ENCODE measurements around the gene PHACTR1.

Gene PHACTR1

GRCh38 chr6:13186861-13187260 lies 470.3 kb downstream of the PHACTR1 start:
- Mint-ChIP-seq H3K9me3 (no peaks in the 10 kb centered on the region), H3K27me3 (peaks cover 23% of the 10 kb centered on the region), H3K4me3 (no peak overlapping the region), H3K4me1 (ENCODE audit: low read depth) (peaks cover 3% of the 10 kb centered on the region), H3K27ac (no peak overlapping the region), H3K36me3 (ENCODE audit: low read depth) (no peaks in the 10 kb centered on the region)
- DNase-seq, result no peak

- H3K4me1 Mint-ChIP-seq (ENCODE audit: low read depth), result peaks cover 3% of the 10 kb centered on the region
These were observed 471.1 kb downstream of the PHACTR1 start for GRCh38 chr6:13187692-13188091.

GRCh38 chr6:13188306-13188705 lies 471.7 kb downstream of the PHACTR1 start:
- H3K4me1 Mint-ChIP-seq (ENCODE audit: low read depth), result peaks cover 3% of the 10 kb centered on the region
- H3K27ac Mint-ChIP-seq, result no peak overlapping the region
- no peak overlapping the region for H3K4me3 Mint-ChIP-seq
- DNase-seq, result no peak
- H3K9me3 Mint-ChIP-seq, result no peaks in the 10 kb centered on the region
- no peaks in the 10 kb centered on the region for H3K36me3 Mint-ChIP-seq (ENCODE audit: low read depth)
- peaks cover 18% of the 10 kb centered on the region for H3K27me3 Mint-ChIP-seq

More at GRCh38 chr6:13187692-13188091, 471.1 kb downstream of the PHACTR1 start:
- Mint-ChIP-seq H3K4me3 (no peak overlapping the region), H3K36me3 (ENCODE audit: low read depth) (no peaks in the 10 kb centered on the region), H3K27me3 (peaks cover 18% of the 10 kb centered on the region), H3K9me3 (no peaks in the 10 kb centered on the region), H3K27ac (no peak overlapping the region)
- DNase-seq, result no peak

GRCh38 chr6:13189710-13190109 lies 473.1 kb downstream of the PHACTR1 start:
- no peaks in the 10 kb centered on the region for H3K36me3 Mint-ChIP-seq (ENCODE audit: low read depth)
- peaks cover 15% of the 10 kb centered on the region for H3K27me3 Mint-ChIP-seq
- no peak for DNase-seq
- no peak overlapping the region for H3K4me3 Mint-ChIP-seq
- no peaks in the 10 kb centered on the region for H3K4me1 Mint-ChIP-seq (ENCODE audit: low read depth)
- no peaks in the 10 kb centered on the region for H3K9me3 Mint-ChIP-seq
- H3K27ac Mint-ChIP-seq, result no peak overlapping the region

- H3K27ac Mint-ChIP-seq, result no peak overlapping the region
- no peaks in the 10 kb centered on the region for H3K36me3 Mint-ChIP-seq (ENCODE audit: low read depth)
- H3K4me1 Mint-ChIP-seq (ENCODE audit: low read depth), result no peaks in the 10 kb centered on the region
- no peak for DNase-seq
- no peak overlapping the region for H3K4me3 Mint-ChIP-seq
- no peaks in the 10 kb centered on the region for H3K9me3 Mint-ChIP-seq
- peaks cover 12% of the 10 kb centered on the region for H3K27me3 Mint-ChIP-seq
These were observed 473.8 kb downstream of the PHACTR1 start for GRCh38 chr6:13190376-13190775.

GRCh38 chr6:13191461-13191860 lies 474.9 kb downstream of the PHACTR1 start:
- H3K36me3 Mint-ChIP-seq (ENCODE audit: low read depth), result no peaks in the 10 kb centered on the region
- no peak overlapping the region for H3K4me3 Mint-ChIP-seq
- H3K4me1 Mint-ChIP-seq (ENCODE audit: low read depth), result no peaks in the 10 kb centered on the region
- peaks cover 12% of the 10 kb centered on the region for H3K27me3 Mint-ChIP-seq
- H3K27ac Mint-ChIP-seq, result no peak overlapping the region
- H3K9me3 Mint-ChIP-seq, result no peaks in the 10 kb centered on the region
- no peak for DNase-seq

- Mint-ChIP-seq H3K36me3 (ENCODE audit: low read depth) (no peaks in the 10 kb centered on the region), H3K9me3 (no peaks in the 10 kb centered on the region), H3K27me3 (peaks cover 12% of the 10 kb centered on the region), H3K4me1 (ENCODE audit: low read depth) (no peaks in the 10 kb centered on the region), H3K4me3 (no peak overlapping the region), H3K27ac (no peak overlapping the region)
- DNase-seq, result no peak
These were observed 478.3 kb downstream of the PHACTR1 start for GRCh38 chr6:13194852-13195251.

GRCh38 chr6:13195803-13196202 lies 479.2 kb downstream of the PHACTR1 start:
- H3K36me3 Mint-ChIP-seq (ENCODE audit: low read depth), result no peaks in the 10 kb centered on the region
- H3K4me1 Mint-ChIP-seq (ENCODE audit: low read depth), result no peaks in the 10 kb centered on the region
- no peak overlapping the region for H3K27ac Mint-ChIP-seq
- no peak overlapping the region for H3K4me3 Mint-ChIP-seq
- no peaks in the 10 kb centered on the region for H3K9me3 Mint-ChIP-seq
- H3K27me3 Mint-ChIP-seq, result peaks cover 8% of the 10 kb centered on the region
- DNase-seq, result no peak

GRCh38 chr6:13198168-13198567 lies 481.6 kb downstream of the PHACTR1 start:
- H3K27me3 Mint-ChIP-seq, result no peaks in the 10 kb centered on the region
- H3K4me3 Mint-ChIP-seq, result no peak overlapping the region
- no peaks in the 10 kb centered on the region for H3K4me1 Mint-ChIP-seq (ENCODE audit: low read depth)
- no peaks in the 10 kb centered on the region for H3K36me3 Mint-ChIP-seq (ENCODE audit: low read depth)
- no peak for DNase-seq
- no peaks in the 10 kb centered on the region for H3K9me3 Mint-ChIP-seq
- H3K27ac Mint-ChIP-seq, result no peak overlapping the region

GRCh38 chr6:13201336-13201735 lies 484.8 kb downstream of the PHACTR1 start:
- Mint-ChIP-seq H3K27me3 (no peaks in the 10 kb centered on the region), H3K27ac (no peak overlapping the region), H3K4me3 (no peak overlapping the region), H3K9me3 (no peaks in the 10 kb centered on the region), H3K36me3 (ENCODE audit: low read depth) (no peaks in the 10 kb centered on the region), H3K4me1 (ENCODE audit: low read depth) (no peaks in the 10 kb centered on the region)
- no peak for DNase-seq

GRCh38 chr6:13203145-13203544 lies 486.6 kb downstream of the PHACTR1 start:
- Mint-ChIP-seq H3K9me3 (no peaks in the 10 kb centered on the region), H3K27me3 (no peaks in the 10 kb centered on the region), H3K36me3 (ENCODE audit: low read depth) (no peaks in the 10 kb centered on the region), H3K4me1 (ENCODE audit: low read depth) (no peaks in the 10 kb centered on the region), H3K27ac (no peak overlapping the region), H3K4me3 (no peak overlapping the region)
- no peak for DNase-seq

- Mint-ChIP-seq H3K36me3 (ENCODE audit: low read depth) (no peaks in the 10 kb centered on the region), H3K4me3 (no peak overlapping the region), H3K27me3 (no peaks in the 10 kb centered on the region), H3K9me3 (no peaks in the 10 kb centered on the region), H3K4me1 (ENCODE audit: low read depth) (no peaks in the 10 kb centered on the region), H3K27ac (no peak overlapping the region)
- DNase-seq, result no peak
These were observed 488.5 kb downstream of the PHACTR1 start for GRCh38 chr6:13205106-13205505.

- no peak overlapping the region for H3K27ac Mint-ChIP-seq
- no peak overlapping the region for H3K4me3 Mint-ChIP-seq
- H3K9me3 Mint-ChIP-seq, result no peaks in the 10 kb centered on the region
- peaks cover 2% of the 10 kb centered on the region for H3K4me1 Mint-ChIP-seq (ENCODE audit: low read depth)
- no peak for DNase-seq
- H3K36me3 Mint-ChIP-seq (ENCODE audit: low read depth), result no peaks in the 10 kb centered on the region
- no peaks in the 10 kb centered on the region for H3K27me3 Mint-ChIP-seq
These were observed 495.5 kb downstream of the PHACTR1 start for GRCh38 chr6:13212096-13212495.

- no peak overlapping the region for H3K4me3 Mint-ChIP-seq
- DNase-seq, result no peak
- H3K9me3 Mint-ChIP-seq, result no peaks in the 10 kb centered on the region
- H3K4me1 Mint-ChIP-seq (ENCODE audit: low read depth), result peaks cover 4% of the 10 kb centered on the region
- no peaks in the 10 kb centered on the region for H3K27me3 Mint-ChIP-seq
- H3K27ac Mint-ChIP-seq, result no peak overlapping the region
- H3K36me3 Mint-ChIP-seq (ENCODE audit: low read depth), result no peaks in the 10 kb centered on the region
These were observed 496.0 kb downstream of the PHACTR1 start for GRCh38 chr6:13212538-13212937.

GRCh38 chr6:13215390-13215789 lies 498.8 kb downstream of the PHACTR1 start:
- H3K4me3 Mint-ChIP-seq, result no peak overlapping the region
- H3K27me3 Mint-ChIP-seq, result no peaks in the 10 kb centered on the region
- H3K27ac Mint-ChIP-seq, result no peak overlapping the region
- no peak for DNase-seq
- no peaks in the 10 kb centered on the region for H3K36me3 Mint-ChIP-seq (ENCODE audit: low read depth)
- H3K9me3 Mint-ChIP-seq, result no peaks in the 10 kb centered on the region
- peaks cover 5% of the 10 kb centered on the region for H3K4me1 Mint-ChIP-seq (ENCODE audit: low read depth)

- H3K4me3 Mint-ChIP-seq, result no peak overlapping the region
- H3K27ac Mint-ChIP-seq, result no peak overlapping the region
- no peaks in the 10 kb centered on the region for H3K27me3 Mint-ChIP-seq
- no peaks in the 10 kb centered on the region for H3K36me3 Mint-ChIP-seq (ENCODE audit: low read depth)
- H3K9me3 Mint-ChIP-seq, result no peaks in the 10 kb centered on the region
- DNase-seq, result no peak
- H3K4me1 Mint-ChIP-seq (ENCODE audit: low read depth), result peaks cover 5% of the 10 kb centered on the region
These were observed 499.9 kb downstream of the PHACTR1 start for GRCh38 chr6:13216236-13217014.
